Tibial nerve (tissue), 3 donors: Measurements from ENCODE around the gene KCNQ1.

Experiments
- CTCF ChIP-seq, 5 experiments: fragments of 200-600 bp in 3 of 5; fragments of 450-650 bp in 2 of 5; sonication (generic) in 3 of 5; IDR thresholded peaks; one replicate each; pipeline ENCODE4 v1.5.1; 2016 to 2019; ENCODE audit warnings: antibody characterized with exemption in 5 of 5, mild to moderate bottlenecking in 3 of 5, moderate library complexity in 2 of 5
- POLR2A ChIP-seq, 2 donors: fragments of 450-650 bp; IDR thresholded peaks; one replicate each; pipeline ENCODE4 v1.6.1; 2017; ENCODE audit warnings: antibody characterized with exemption in 2 of 2, mild to moderate bottlenecking in 2 of 2, moderate library complexity in 2 of 2

GRCh38 chr11:2690596-2691354, 246.0 kb downstream of the KCNQ1 start:
- TF ChIP-seq CTCF (IDR thresholded peaks at IDR 0.05) (no peak), POLR2A (IDR thresholded peaks at IDR 0.05) (no peak)
